ENCODE measurements around the gene TEKT3. TPM values are rescaled to one million over a fixed set of nuclear protein-coding genes. Genes with fewer than 3 reads are reported as not detected.

The TEKT3 gene
- polyA plus RNA-seq, 3 donors = not detected

- H4K20me1 ChIP-seq (ENCODE audit: insufficient read depth, low read length) = no peaks in the 10 kb centered on the region
- TF ChIP-seq CTCF (IDR thresholded peaks at IDR 0.05) = no peak
- Mint-ChIP-seq H3K4me1 (no peaks in the 10 kb centered on the region), H3K27ac (no peak overlapping the region), H3K9me3 (peaks cover 0 to 6% (median 2%) of the 10 kb centered on the region in 7 donors), H3K27me3 (ENCODE audit: low read depth in 3 of 3) (peaks cover 16 to 43% (median 23%) of the 10 kb centered on the region in 3 donors), H3K36me3 (no peaks in the 10 kb centered on the region), H3K4me3 (no peak overlapping the region)
- H3K4me2 ChIP-seq (replicated peaks; ENCODE audit: extremely low read depth, low read length, poor library complexity, severe bottlenecking) = no peak overlapping the region
- H3K9me3 ChIP-seq (replicated peaks in 1 of 2; ENCODE audit: control insufficient read depth in 1 of 2, insufficient read depth in 1 of 2, low read length in 2 of 2) = no peaks in the 10 kb centered on the region
- no peak overlapping the region for H3K27ac ChIP-seq (ENCODE audit: low read depth in 1 of 2, low read length in 2 of 2)
- H3K9ac ChIP-seq (ENCODE audit: insufficient read depth, low read length, poor library complexity, severe bottlenecking) = no peak overlapping the region
- peaks cover 18 to 19% of the 10 kb centered on the region in 2 donors for H3K27me3 ChIP-seq (ENCODE audit: control insufficient read depth in 2 of 2, insufficient read depth in 2 of 2, low read length in 2 of 2)
- no peaks in the 10 kb centered on the region for H3K36me3 ChIP-seq (replicated peaks in 1 of 2; ENCODE audit: control insufficient read depth in 1 of 2, insufficient read depth in 2 of 2, low read length in 2 of 2)
- intact Hi-C loops (cut with micrococcal nuclease) = no loop called here
- WGBS (ENCODE audit: insufficient coverage) = 76% methylated on average over 6 of the region's 7 CpGs
- no peaks in the 10 kb centered on the region for H3K79me2 ChIP-seq (ENCODE audit: insufficient read depth, low read length)
- H3K4me1 ChIP-seq (ENCODE audit: control insufficient read depth in 1 of 2, insufficient read depth in 2 of 2, low read length in 2 of 2) = no peaks in the 10 kb centered on the region
- H2AFZ ChIP-seq (ENCODE audit: insufficient read depth, low read depth, low read length, poor library complexity, severe bottlenecking) = no peak overlapping the region
- DNase-seq = no peak
- no peak overlapping the region for H3K4me3 ChIP-seq (replicated peaks in 1 of 3; ENCODE audit: low read depth in 2 of 3, low read length in 3 of 3)
These were observed 72.2 kb downstream of the TEKT3 start for GRCh38 chr17:15269087-15269779.

GRCh38 chr17:15268461-15268860, 72.9 kb downstream of the TEKT3 start:
- peaks cover 0 to under 1% of the 10 kb centered on the region in 2 donors for H3K4me1 ChIP-seq (ENCODE audit: control insufficient read depth in 1 of 2, insufficient read depth in 2 of 2, low read length in 2 of 2)
- Mint-ChIP-seq H3K4me1 (no peaks in the 10 kb centered on the region), H3K27me3 (ENCODE audit: low read depth in 3 of 3) (peaks cover 23 to 51% (median 29%) of the 10 kb centered on the region in 3 donors), H3K36me3 (no peaks in the 10 kb centered on the region), H3K4me3 (no peak overlapping the region), H3K27ac (no peak overlapping the region), H3K9me3 (peaks cover 0 to 4% (median 0%) of the 10 kb centered on the region in 7 donors)
- H3K9ac ChIP-seq (ENCODE audit: insufficient read depth, low read length, poor library complexity, severe bottlenecking) = no peak overlapping the region
- no peaks in the 10 kb centered on the region for H3K36me3 ChIP-seq (replicated peaks in 1 of 2; ENCODE audit: control insufficient read depth in 1 of 2, insufficient read depth in 2 of 2, low read length in 2 of 2)
- H4K20me1 ChIP-seq (ENCODE audit: insufficient read depth, low read length) = no peaks in the 10 kb centered on the region
- no peaks in the 10 kb centered on the region for H3K79me2 ChIP-seq (ENCODE audit: insufficient read depth, low read length)
- intact Hi-C loops (cut with micrococcal nuclease) = no loop called here
- 67% methylated on average over 1 of the region's 1 CpG for WGBS (ENCODE audit: insufficient coverage)
- no peak overlapping the region for H2AFZ ChIP-seq (ENCODE audit: insufficient read depth, low read depth, low read length, poor library complexity, severe bottlenecking)
- H3K27me3 ChIP-seq (ENCODE audit: control insufficient read depth in 2 of 2, insufficient read depth in 2 of 2, low read length in 2 of 2) = peaks cover 24 to 27% of the 10 kb centered on the region in 2 donors
- H3K9me3 ChIP-seq (replicated peaks in 1 of 2; ENCODE audit: control insufficient read depth in 1 of 2, insufficient read depth in 1 of 2, low read length in 2 of 2) = peaks cover 0 to 4% of the 10 kb centered on the region in 2 donors
- TF ChIP-seq CTCF (IDR thresholded peaks at IDR 0.05) = no peak
- no peak overlapping the region for H3K27ac ChIP-seq (ENCODE audit: low read depth in 1 of 2, low read length in 2 of 2)
- no peak overlapping the region for H3K4me2 ChIP-seq (replicated peaks; ENCODE audit: extremely low read depth, low read length, poor library complexity, severe bottlenecking)
- H3K4me3 ChIP-seq (replicated peaks in 1 of 3; ENCODE audit: low read depth in 2 of 3, low read length in 3 of 3) = no peak overlapping the region
- DNase-seq = no peak

Measured in CD14-positive monocyte (primary cell).